NOMO-1 treated with DMSO at 0.1 percent for 48 hours (cell line): ENCODE data around the gene ZNF593OS.

ENCODE experiments used
- DNase-seq: peaks from one replicate; lab custom pipeline; 2025; ENCODE audit not compliant: unreplicated experiment; lab: John Stamatoyannopoulos, UW

The ZNF593OS gene

GRCh38 chr1:26160527-26161414, 10.9 kb downstream of the ZNF593OS start:
- DNase-seq = no peak

- DNase-seq = no peak
Observed at GRCh38 chr1:26159743-26160039, 11.9 kb downstream of the ZNF593OS start.

- DNase-seq = no peak
Observed at GRCh38 chr1:26158908-26159742, 12.5 kb downstream of the ZNF593OS start, which contains the start of gene FAM110D. FAM110D (plus strand) TSS chr1:26159079; CDS start chr1:26161292, 2,213 bp downstream.

- DNase-seq = no peak
Observed at GRCh38 chr1:26158271-26158907, 13.2 kb downstream of the ZNF593OS start.

GRCh38 chr1:26156285-26157038, 15.2 kb downstream of the ZNF593OS start:
- no peak for DNase-seq

- no peak for DNase-seq
Observed at GRCh38 chr1:26155370-26156284, 16.0 kb downstream of the ZNF593OS start.

- no peak for DNase-seq
Observed at GRCh38 chr1:26154750-26155149, 16.9 kb downstream of the ZNF593OS start.

GRCh38 chr1:26153966-26154532, 17.6 kb downstream of the ZNF593OS start:
- no peak for DNase-seq

GRCh38 chr1:26148887-26149286, 22.7 kb downstream of the ZNF593OS start:
- no peak for DNase-seq

GRCh38 chr1:26145960-26146294, 25.7 kb downstream of the ZNF593OS start:
- DNase-seq = no peak

- peak; percentile 73 for DNase-seq
Observed at GRCh38 chr1:26145041-26145959, 26.3 kb downstream of the ZNF593OS start.

- DNase-seq = peak; percentile 6
Observed at GRCh38 chr1:26142159-26142558, 29.5 kb downstream of the ZNF593OS start.

- DNase-seq = peak; percentile 57
Observed at GRCh38 chr1:26138974-26139558, 32.6 kb downstream of the ZNF593OS start.

GRCh38 chr1:26134466-26134865, 37.2 kb downstream of the ZNF593OS start:
- DNase-seq = no peak

GRCh38 chr1:26132834-26133167, 38.8 kb downstream of the ZNF593OS start:
- DNase-seq = no peak

GRCh38 chr1:26132128-26132833, 39.4 kb downstream of the ZNF593OS start:
- no peak for DNase-seq

GRCh38 chr1:26130695-26131094, 40.9 kb downstream of the ZNF593OS start:
- DNase-seq = no peak

GRCh38 chr1:26129778-26130177, 41.9 kb downstream of the ZNF593OS start:
- DNase-seq = no peak
